GM19043 (cell line): ENCODE measurements around the gene EGFL7.

ENCODE experiments used
- ATAC-seq: cut with Tn5 transposase; IDR thresholded peaks from one replicate; pipeline ENCODE4 v1.9.1; 2021; ENCODE audit warnings: low read depth; ENCODE audit not compliant: unreplicated experiment

The EGFL7 gene

GRCh38 chr9:136713550-136713949 is 50.8 kb downstream of the EGFL7 start:
- ATAC-seq: no peak

- no peak for ATAC-seq
Observed at GRCh38 chr9:136714096-136714892, 51.6 kb downstream of the EGFL7 start.

GRCh38 chr9:136714893-136715274 is 52.2 kb downstream of the EGFL7 start:
- ATAC-seq: no peak

GRCh38 chr9:136717399-136717798 is 54.7 kb downstream of the EGFL7 start:
- no peak for ATAC-seq

- no peak for ATAC-seq
Observed at GRCh38 chr9:136718345-136719194, 55.9 kb downstream of the EGFL7 start.

GRCh38 chr9:136719195-136719880 is 56.6 kb downstream of the EGFL7 start:
- ATAC-seq: no peak

- no peak for ATAC-seq
Observed at GRCh38 chr9:136720251-136720897, 57.7 kb downstream of the EGFL7 start.

- no peak for ATAC-seq
Observed at GRCh38 chr9:136720898-136721338, 58.2 kb downstream of the EGFL7 start.

- no peak for ATAC-seq
Observed at GRCh38 chr9:136721339-136722092, 58.8 kb downstream of the EGFL7 start.
